ENCODE results near the gene CYSLTR2. TPM values are rescaled to one million over a fixed set of nuclear protein-coding genes. Genes with fewer than 3 reads are reported as not detected.
"Not testable (repeated sequence)": the region's sequence is repeated elsewhere in the genome, so short reads cannot be mapped to it uniquely, and the experiment has no call there.

The CYSLTR2 gene
- total and polyA plus RNA-seq, 2 experiments from 2014 or later, result not detected

- WGBS, 2 experiments (ENCODE audit: low coverage in 1 of 2, low lambda C conversion rate in 2 of 2, missing lambda C conversion rate in 2 of 2), result 32 to 41% methylated on average over 3 of the region's 3 CpGs
- H3K27me3 ChIP-seq (replicated peaks; ENCODE audit: insufficient read depth), result no peaks in the 10 kb centered on the region
- H4K20me1 ChIP-seq (ENCODE audit: insufficient read depth), result no peaks in the 10 kb centered on the region
- no peak overlapping the region for H3K9ac ChIP-seq
- no peaks in the 10 kb centered on the region for H3F3A ChIP-seq (ENCODE audit: insufficient read depth)
- no peaks in the 10 kb centered on the region for H3K36me3 ChIP-seq (ENCODE audit: low read depth)
- no peaks in the 10 kb centered on the region for H3K9me2 ChIP-seq (ENCODE audit: insufficient read depth)
- H3K79me2 ChIP-seq (ENCODE audit: insufficient read depth), result no peaks in the 10 kb centered on the region
- H2AFZ ChIP-seq, result no peak overlapping the region
- H3K27ac ChIP-seq, result no peak overlapping the region
- TF ChIP-seq EZH2phosphoT487 (IDR thresholded peaks at IDR 0.05; ENCODE audit: insufficient read depth, low read depth) (no peak), EZH2 (IDR thresholded peaks at IDR 0.05; ENCODE audit: insufficient read depth, poor library complexity, severe bottlenecking) (no peak)
- no peaks in the 10 kb centered on the region for H3K4me1 ChIP-seq (ENCODE audit: insufficient read depth)
- no peak overlapping the region for H3K4me2 ChIP-seq (ENCODE audit: unreplicated experiment)
- no peak overlapping the region for H3K4me3 ChIP-seq
- no peak for DNase-seq
- in situ Hi-C loops (cut with MboI), result no loop called here
- no peaks in the 10 kb centered on the region for H3K9me3 ChIP-seq (ENCODE audit: low read depth)
Measured at GRCh38 chr13:48667136-48667535, 13.4 kb downstream of the CYSLTR2 start.

- H3K4me1 ChIP-seq (ENCODE audit: insufficient read depth); H3K27ac ChIP-seq; DNase-seq; H2AFZ ChIP-seq; H3K9ac ChIP-seq; H4K20me1 ChIP-seq (ENCODE audit: insufficient read depth); H3K4me2 ChIP-seq (ENCODE audit: unreplicated experiment); H3K79me2 ChIP-seq (ENCODE audit: insufficient read depth); in situ Hi-C loops (cut with MboI); H3K27me3 ChIP-seq (replicated peaks; ENCODE audit: insufficient read depth); H3F3A ChIP-seq (ENCODE audit: insufficient read depth); H3K9me2 ChIP-seq (ENCODE audit: insufficient read depth); H3K9me3 ChIP-seq (ENCODE audit: low read depth); H3K4me3 ChIP-seq; H3K36me3 ChIP-seq (ENCODE audit: low read depth): not testable (repeated sequence)
- 26 to 32% methylated on average over 2 of the region's 2 CpGs for WGBS, 2 experiments (ENCODE audit: low coverage in 1 of 2, low lambda C conversion rate in 2 of 2, missing lambda C conversion rate in 2 of 2)
Measured at GRCh38 chr13:48671421-48671820, 17.7 kb downstream of the CYSLTR2 start.

GRCh38 chr13:48675247-48675646 lies 21.5 kb downstream of the CYSLTR2 start:
- no peak for TF ChIP-seq EZH2 (IDR thresholded peaks at IDR 0.05; ENCODE audit: insufficient read depth, poor library complexity, severe bottlenecking)
- no peak for TF ChIP-seq EZH2phosphoT487 (IDR thresholded peaks at IDR 0.05; ENCODE audit: insufficient read depth, low read depth)
- H4K20me1 ChIP-seq (ENCODE audit: insufficient read depth), result no peaks in the 10 kb centered on the region
- H3K4me1 ChIP-seq (ENCODE audit: insufficient read depth), result no peaks in the 10 kb centered on the region
- H3K27me3 ChIP-seq (replicated peaks; ENCODE audit: insufficient read depth), result peaks cover 6% of the 10 kb centered on the region; the same call in 1 of the 2 replicates
- H3K79me2 ChIP-seq (ENCODE audit: insufficient read depth), result no peaks in the 10 kb centered on the region
- no peaks in the 10 kb centered on the region for H3K36me3 ChIP-seq (ENCODE audit: low read depth)
- DNase-seq, result no peak
- H3K9me2 ChIP-seq (ENCODE audit: insufficient read depth), result no peaks in the 10 kb centered on the region
- H3K4me3 ChIP-seq, result no peak overlapping the region
- H3K9me3 ChIP-seq (ENCODE audit: low read depth), result no peaks in the 10 kb centered on the region
- H3K4me2 ChIP-seq (ENCODE audit: unreplicated experiment), result no peak overlapping the region
- in situ Hi-C loops (cut with MboI), result no loop called here
- 15 to 21% methylated on average over 1 of the region's 1 CpG for WGBS, 2 experiments (ENCODE audit: low coverage in 1 of 2, low lambda C conversion rate in 2 of 2, missing lambda C conversion rate in 2 of 2)
- H2AFZ ChIP-seq, result no peak overlapping the region
- H3K27ac ChIP-seq, result no peak overlapping the region
- H3K9ac ChIP-seq, result no peak overlapping the region
- no peaks in the 10 kb centered on the region for H3F3A ChIP-seq (ENCODE audit: insufficient read depth)

- H3K27ac ChIP-seq, result no peak overlapping the region
- no peaks in the 10 kb centered on the region for H3K4me1 ChIP-seq (ENCODE audit: insufficient read depth)
- no peaks in the 10 kb centered on the region for H3K9me2 ChIP-seq (ENCODE audit: insufficient read depth)
- H3F3A ChIP-seq (ENCODE audit: insufficient read depth), result no peaks in the 10 kb centered on the region
- H3K9me3 ChIP-seq (ENCODE audit: low read depth), result no peaks in the 10 kb centered on the region
- H3K4me3 ChIP-seq, result no peak overlapping the region
- in situ Hi-C loops (cut with MboI), result no loop called here
- peaks cover 22% of the 10 kb centered on the region; the same call in 1 of the 2 replicates for H3K27me3 ChIP-seq (replicated peaks; ENCODE audit: insufficient read depth)
- no peaks in the 10 kb centered on the region for H3K79me2 ChIP-seq (ENCODE audit: insufficient read depth)
- WGBS, 2 experiments (ENCODE audit: low coverage in 1 of 2, low lambda C conversion rate in 2 of 2, missing lambda C conversion rate in 2 of 2), result 56 to 66% methylated on average over 3 of the region's 3 CpGs
- TF ChIP-seq EZH2 (IDR thresholded peaks at IDR 0.05; ENCODE audit: insufficient read depth, poor library complexity, severe bottlenecking), result no peak
- TF ChIP-seq EZH2phosphoT487 (IDR thresholded peaks at IDR 0.05; ENCODE audit: insufficient read depth, low read depth), result no peak
- no peak overlapping the region for H3K9ac ChIP-seq
- no peak overlapping the region for H2AFZ ChIP-seq
- DNase-seq, result no peak
- H4K20me1 ChIP-seq (ENCODE audit: insufficient read depth), result no peaks in the 10 kb centered on the region
- no peak overlapping the region for H3K4me2 ChIP-seq (ENCODE audit: unreplicated experiment)
- H3K36me3 ChIP-seq (ENCODE audit: low read depth), result no peaks in the 10 kb centered on the region
Measured at GRCh38 chr13:48678316-48678715, 24.6 kb downstream of the CYSLTR2 start.
